Adipocyte (in vitro differentiated cells): ENCODE results near the gene CDA.

Experiments
- DNase-seq: peaks from one replicate; pipeline ENCODE4 v3.0.0-alpha.2; 2015; ENCODE audit warnings: low read depth
- H3K27me3 ChIP-seq: replicated peaks from 2 replicates; pipeline ENCODE4 v1.7.0; 2013; ENCODE audit warnings: mild to moderate bottlenecking, low read length, moderate library complexity; ENCODE audit not compliant: control insufficient read depth, insufficient read depth
- H3K36me3 ChIP-seq: 2 replicates; pipeline ENCODE4 v1.7.0; 2013; ENCODE audit warnings: low read length, mild to moderate bottlenecking, moderate library complexity; ENCODE audit not compliant: control insufficient read depth, insufficient read depth, severe bottlenecking
- H3K4me1 ChIP-seq: 2 replicates; pipeline ENCODE4 v1.7.0; 2013; ENCODE audit warnings: mild to moderate bottlenecking, low read length, moderate library complexity; ENCODE audit not compliant: control insufficient read depth, insufficient read depth
- H3K4me3 ChIP-seq: 2 replicates; pipeline ENCODE4 v1.7.0; 2013; ENCODE audit warnings: mild to moderate bottlenecking, low read length, moderate library complexity
- H3K9ac ChIP-seq: 2 replicates; pipeline ENCODE4 v1.7.0; 2013; ENCODE audit warnings: mild to moderate bottlenecking, low read length, moderate library complexity
- H3K9me3 ChIP-seq: 2 replicates; pipeline ENCODE4 v1.7.0; 2013; ENCODE audit warnings: mild to moderate bottlenecking, low read length, moderate library complexity; ENCODE audit not compliant: control insufficient read depth

CDA gene

GRCh38 chr1:20569523-20570098 lies 19.3 kb upstream of the CDA start:
- H3K36me3 ChIP-seq, result no peaks in the 10 kb centered on the region
- no peak overlapping the region for H3K9ac ChIP-seq
- no peaks in the 10 kb centered on the region for H3K4me1 ChIP-seq
- DNase-seq, result no peak
- peaks cover 18% of the 10 kb centered on the region for H3K27me3 ChIP-seq
- peaks cover 11% of the 10 kb centered on the region for H3K9me3 ChIP-seq
- H3K4me3 ChIP-seq, result no peak overlapping the region

DNA sequence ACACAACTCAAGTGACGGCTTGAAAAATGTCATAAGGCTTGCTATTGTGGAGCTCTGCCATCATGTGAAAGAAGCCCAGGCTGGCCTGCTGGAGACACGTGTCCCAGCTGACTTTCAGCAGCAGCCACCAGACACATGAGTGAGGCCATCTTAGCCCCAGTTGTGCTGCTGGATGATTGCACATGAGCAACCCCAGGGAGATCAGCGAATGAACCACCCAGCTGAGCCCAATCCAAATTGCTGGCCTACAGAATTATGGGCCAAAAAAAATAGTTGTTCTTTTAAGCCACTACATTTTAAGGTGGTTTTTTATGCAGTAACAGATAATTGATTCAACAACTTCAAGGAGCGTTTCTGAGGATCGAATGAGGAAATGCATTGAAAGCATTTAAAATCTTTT lies 17.5 kb upstream of the CDA start:
- DNase-seq, result no peak
- Histone ChIP-seq H3K4me1 (no peaks in the 10 kb centered on the region), H3K9me3 (peaks cover 11% of the 10 kb centered on the region), H3K36me3 (no peaks in the 10 kb centered on the region), H3K9ac (no peak overlapping the region), H3K4me3 (no peak overlapping the region), H3K27me3 (peaks cover 18% of the 10 kb centered on the region)

- Histone ChIP-seq H3K4me1 (no peaks in the 10 kb centered on the region), H3K36me3 (no peaks in the 10 kb centered on the region), H3K9ac (no peak overlapping the region), H3K27me3 (peaks cover 18% of the 10 kb centered on the region), H3K4me3 (no peak overlapping the region), H3K9me3 (peaks cover 11% of the 10 kb centered on the region)
- no peak for DNase-seq
Observed at GRCh38 chr1:20573987-20574386, 14.9 kb upstream of the CDA start.

DNA sequence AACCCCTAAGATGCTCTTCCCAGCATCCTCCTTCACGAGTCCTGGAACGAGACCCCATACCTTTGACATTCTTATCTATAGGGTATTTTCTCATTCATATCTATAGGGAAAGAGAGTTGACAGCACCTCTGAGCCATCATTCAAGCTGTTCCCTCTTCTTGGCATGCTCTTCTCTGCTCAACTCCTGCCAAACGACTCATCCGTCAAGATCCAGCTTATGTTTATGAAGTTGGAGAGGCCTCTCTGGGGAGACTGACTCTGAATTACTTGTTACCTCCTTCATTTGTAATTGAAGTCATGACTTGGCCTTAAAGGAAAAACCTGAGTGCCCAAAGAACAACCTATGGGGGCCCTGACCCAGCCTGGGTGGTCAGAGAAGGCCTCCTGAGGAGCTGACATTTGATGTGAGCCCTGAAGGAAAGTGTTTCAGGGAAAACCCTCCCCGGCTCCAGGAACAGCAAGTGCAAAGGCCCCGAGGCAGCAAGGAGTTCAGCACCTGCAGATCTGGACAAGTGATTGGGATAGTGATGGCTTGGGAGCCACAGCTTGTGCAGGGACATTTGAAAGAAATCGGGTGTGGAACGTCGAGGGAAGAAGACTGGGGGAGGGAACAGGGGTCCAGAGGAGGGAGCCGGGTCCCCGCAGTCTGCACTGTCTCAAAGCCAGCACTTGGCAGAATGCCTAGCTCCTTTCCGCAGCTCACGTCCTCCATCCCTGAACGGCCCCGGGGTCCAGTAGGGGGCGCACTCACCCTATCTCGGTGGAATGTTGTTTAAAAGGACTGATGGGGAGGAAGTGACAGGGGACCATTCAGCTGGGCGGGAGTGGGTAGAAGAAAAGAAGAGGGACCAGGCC lies 14.0 kb upstream of the CDA start:
- Histone ChIP-seq H3K9me3 (peaks cover 11% of the 10 kb centered on the region), H3K4me1 (no peaks in the 10 kb centered on the region), H3K9ac (no peak overlapping the region), H3K27me3 (peaks cover 10% of the 10 kb centered on the region), H3K4me3 (no peak overlapping the region), H3K36me3 (no peaks in the 10 kb centered on the region)
- peak; percentile 51 for DNase-seq

- Histone ChIP-seq H3K27me3 (peaks cover 8% of the 10 kb centered on the region), H3K9ac (no peak overlapping the region), H3K9me3 (peaks cover 11% of the 10 kb centered on the region), H3K4me1 (no peaks in the 10 kb centered on the region), H3K4me3 (no peak overlapping the region), H3K36me3 (no peaks in the 10 kb centered on the region)
- no peak for DNase-seq
Observed at GRCh38 chr1:20575541-20576336, 13.2 kb upstream of the CDA start.

DNA sequence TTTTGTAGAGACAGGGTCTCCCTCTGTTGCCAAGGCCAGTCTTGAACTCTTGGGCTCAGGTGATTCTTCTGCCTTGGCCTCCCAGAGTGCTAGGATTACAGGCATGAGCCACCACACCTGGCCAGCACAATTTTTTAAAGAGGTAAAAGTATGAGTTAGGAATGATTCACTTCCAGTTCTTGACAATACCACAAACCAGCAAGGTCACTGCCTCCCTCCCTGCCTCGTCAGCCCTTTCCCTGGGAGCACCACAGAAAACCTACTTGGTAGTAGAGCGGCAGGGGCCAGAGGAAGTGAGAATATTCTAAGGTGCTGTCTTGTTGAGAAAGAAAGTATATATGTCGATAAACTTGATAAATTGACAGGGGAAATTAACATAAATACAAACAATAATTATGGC lies 10.8 kb upstream of the CDA start:
- no peaks in the 10 kb centered on the region for H3K4me1 ChIP-seq
- H3K9me3 ChIP-seq, result no peaks in the 10 kb centered on the region
- H3K9ac ChIP-seq, result no peak overlapping the region
- H3K27me3 ChIP-seq, result peaks cover 5% of the 10 kb centered on the region
- DNase-seq, result no peak
- H3K4me3 ChIP-seq, result no peak overlapping the region
- no peaks in the 10 kb centered on the region for H3K36me3 ChIP-seq

GRCh38 chr1:20578721-20579395 lies 10.0 kb upstream of the CDA start:
- no peak overlapping the region for H3K4me3 ChIP-seq
- H3K9me3 ChIP-seq, result no peaks in the 10 kb centered on the region
- H3K9ac ChIP-seq, result no peak overlapping the region
- H3K27me3 ChIP-seq, result no peaks in the 10 kb centered on the region
- no peaks in the 10 kb centered on the region for H3K36me3 ChIP-seq
- DNase-seq, result no peak
- H3K4me1 ChIP-seq, result no peaks in the 10 kb centered on the region

- no peaks in the 10 kb centered on the region for H3K36me3 ChIP-seq
- H3K9me3 ChIP-seq, result no peaks in the 10 kb centered on the region
- peaks cover 29% of the 10 kb centered on the region for H3K4me1 ChIP-seq
- no peak overlapping the region for H3K4me3 ChIP-seq
- no peaks in the 10 kb centered on the region for H3K27me3 ChIP-seq
- H3K9ac ChIP-seq, result no peak overlapping the region
- DNase-seq, result no peak
Observed at GRCh38 chr1:20584890-20585289, 4.0 kb upstream of the CDA start.

DNA sequence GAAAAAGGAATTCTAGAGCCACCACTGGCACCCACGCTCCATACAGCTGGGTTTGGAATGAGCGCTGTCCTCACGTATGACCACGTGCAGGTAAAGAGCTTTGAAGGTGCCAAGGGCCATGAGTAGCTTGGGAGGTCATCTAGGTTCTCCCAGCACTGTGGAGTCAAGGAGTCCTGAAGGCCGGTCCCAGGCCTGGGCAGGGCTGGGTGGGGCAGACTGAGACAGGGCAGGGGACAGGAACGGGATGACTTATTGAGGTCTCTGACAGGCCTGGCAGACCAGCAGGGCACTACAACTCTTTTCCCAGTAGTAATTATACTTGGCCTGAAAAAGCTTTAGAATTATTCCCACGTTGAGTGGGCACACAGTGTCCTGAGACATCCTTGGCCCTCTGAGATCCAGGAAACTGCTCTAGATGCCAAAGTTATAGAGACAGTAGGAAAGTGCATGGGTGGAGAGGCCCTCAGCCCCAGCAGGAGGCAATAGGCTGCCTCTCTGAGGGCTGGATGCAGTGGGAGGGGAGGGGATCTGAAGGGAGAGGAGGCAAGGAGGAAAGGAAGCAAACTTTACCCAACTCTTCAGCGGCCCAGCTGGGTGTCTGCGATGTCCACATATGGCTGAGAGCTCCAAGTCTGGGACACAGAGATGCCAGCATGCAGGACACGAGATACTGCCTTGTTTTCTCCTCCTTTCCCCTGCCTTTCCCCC lies 1.8 kb upstream of the CDA start:
- peaks cover 39% of the 10 kb centered on the region for H3K4me1 ChIP-seq

DNA sequence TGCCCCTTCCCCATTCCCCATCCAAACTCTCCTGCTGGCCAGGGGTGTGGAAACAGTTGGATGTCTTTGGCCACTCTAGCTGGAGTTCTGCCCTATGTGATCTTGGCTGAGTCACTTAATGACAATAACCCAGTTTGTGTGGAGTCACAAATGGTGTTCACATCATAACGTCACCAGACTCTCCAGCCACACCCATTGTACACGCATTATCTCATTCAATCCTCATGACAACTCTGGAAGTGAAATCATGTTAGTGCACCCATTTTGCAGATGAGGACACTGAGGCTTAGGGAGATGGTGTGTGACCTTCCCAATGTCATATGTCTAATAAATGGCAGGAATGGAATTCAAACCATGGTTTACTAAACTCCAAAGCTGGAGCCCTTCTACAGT lies 1.2 kb upstream of the CDA start:
- no peaks in the 10 kb centered on the region for H3K9me3 ChIP-seq
- no peak for DNase-seq
- peaks cover 39% of the 10 kb centered on the region for H3K4me1 ChIP-seq
- H3K27me3 ChIP-seq, result no peaks in the 10 kb centered on the region
- no peak overlapping the region for H3K4me3 ChIP-seq
- H3K36me3 ChIP-seq, result no peaks in the 10 kb centered on the region
- no peak overlapping the region for H3K9ac ChIP-seq

More for the DNA sequence above, 1.8 kb upstream of the CDA start:
- no peak overlapping the region for H3K9ac ChIP-seq
- no peaks in the 10 kb centered on the region for H3K9me3 ChIP-seq
- no peaks in the 10 kb centered on the region for H3K27me3 ChIP-seq
- no peaks in the 10 kb centered on the region for H3K36me3 ChIP-seq
- no peak overlapping the region for H3K4me3 ChIP-seq
- no peak for DNase-seq
